GM18907 (cell line): ENCODE data around the gene LMF1.
"Not testable (repeated sequence)": the region's sequence is repeated elsewhere in the genome, so short reads cannot be mapped to it uniquely, and the experiment has no call there.

ENCODE experiments used
- ATAC-seq: cut with Tn5 transposase; IDR thresholded peaks from one replicate; pipeline ENCODE4 v1.9.1; 2021; ENCODE audit warnings: mild to moderate bottlenecking, moderate library complexity; ENCODE audit not compliant: unreplicated experiment

LMF1 gene

DNA sequence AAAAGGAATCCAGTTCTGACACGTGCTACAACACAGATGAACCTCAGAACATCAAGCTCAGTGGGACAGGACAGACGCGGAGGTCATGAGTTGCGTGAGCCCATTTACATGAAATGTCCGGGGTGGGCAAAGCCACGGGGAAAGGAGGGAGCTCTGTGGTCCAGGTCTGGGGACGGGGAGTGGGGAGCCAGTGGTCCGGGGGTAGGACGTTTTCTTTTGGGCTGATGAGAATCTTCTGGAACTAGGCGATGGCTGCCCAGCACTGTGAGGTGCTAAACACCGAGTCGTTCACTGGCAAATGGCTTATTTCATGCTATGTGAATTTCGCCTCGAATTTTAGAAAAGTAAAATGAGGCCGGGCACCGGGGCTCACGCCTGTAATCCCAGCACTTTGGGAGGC is 2.6 kb upstream of the LMF1 start:
- ATAC-seq, result no peak

GRCh38 chr16:972316-973002 is 1.7 kb upstream of the LMF1 start:
- no peak for ATAC-seq

DNA sequence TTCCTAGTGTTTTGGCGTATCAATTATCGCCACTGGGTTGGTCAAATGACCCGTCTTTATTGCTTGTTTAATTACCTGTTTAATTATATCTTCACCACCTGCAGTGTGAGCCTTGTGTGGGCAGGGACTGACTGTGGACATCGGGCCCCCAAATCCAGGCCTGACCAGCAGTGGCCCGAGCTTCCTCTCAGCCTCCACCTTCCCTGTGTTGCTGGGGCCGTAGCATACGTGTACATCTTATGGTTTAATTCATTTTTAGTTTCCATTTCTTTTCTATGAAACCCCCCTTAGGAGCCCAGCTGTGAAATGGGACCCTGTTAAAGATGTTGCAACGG is 1.2 kb upstream of the LMF1 start:
- no peak for ATAC-seq

- no peak for ATAC-seq
Observed at GRCh38 chr16:971582-971905, 760 bp upstream of the LMF1 start.

GRCh38 chr16:970386-970765 is 408 bp downstream of the LMF1 start:
- peak; percentile 30 for ATAC-seq

GRCh38 chr16:969508-970385 is 1.0 kb downstream of the LMF1 start:
- peak; percentile 5 for ATAC-seq

GRCh38 chr16:968620-969019 is 2.2 kb downstream of the LMF1 start:
- ATAC-seq, result no peak

DNA sequence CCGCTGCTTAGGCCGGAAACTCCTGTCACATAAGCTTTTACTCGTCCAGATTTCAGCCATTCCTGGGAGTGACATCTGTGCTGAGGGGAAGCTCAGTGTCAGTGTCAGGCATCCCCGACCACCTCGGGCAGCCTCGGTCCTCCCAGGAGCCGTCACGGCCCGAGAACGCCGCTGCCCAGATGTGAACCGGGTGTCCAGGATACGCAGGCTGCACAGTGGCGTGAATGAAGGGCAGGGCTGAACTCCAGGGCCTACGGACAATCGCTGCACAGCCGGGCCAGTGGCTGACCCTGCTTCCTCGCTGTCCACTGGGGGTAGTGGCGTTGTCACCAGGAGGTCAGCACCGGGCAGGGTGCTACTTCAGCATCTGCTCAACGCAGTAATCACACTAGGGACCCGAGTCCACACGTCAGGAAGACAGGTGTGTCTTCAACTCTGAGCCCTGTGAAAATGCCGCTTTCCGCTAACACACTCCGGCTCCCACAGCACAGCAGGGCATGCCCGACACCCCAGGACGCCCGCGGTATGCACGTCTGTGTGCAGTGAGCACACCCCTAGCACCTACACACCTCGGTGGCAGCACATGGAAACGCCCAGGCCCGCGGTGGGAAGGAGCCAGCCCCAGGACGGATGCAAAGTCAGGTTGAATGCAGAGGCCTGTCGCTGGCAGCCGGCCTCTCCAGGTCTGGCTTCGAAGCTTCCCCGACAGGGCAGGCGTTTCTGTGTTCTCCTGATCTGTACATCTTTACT is 3.1 kb downstream of the LMF1 start:
- ATAC-seq, result no peak

DNA sequence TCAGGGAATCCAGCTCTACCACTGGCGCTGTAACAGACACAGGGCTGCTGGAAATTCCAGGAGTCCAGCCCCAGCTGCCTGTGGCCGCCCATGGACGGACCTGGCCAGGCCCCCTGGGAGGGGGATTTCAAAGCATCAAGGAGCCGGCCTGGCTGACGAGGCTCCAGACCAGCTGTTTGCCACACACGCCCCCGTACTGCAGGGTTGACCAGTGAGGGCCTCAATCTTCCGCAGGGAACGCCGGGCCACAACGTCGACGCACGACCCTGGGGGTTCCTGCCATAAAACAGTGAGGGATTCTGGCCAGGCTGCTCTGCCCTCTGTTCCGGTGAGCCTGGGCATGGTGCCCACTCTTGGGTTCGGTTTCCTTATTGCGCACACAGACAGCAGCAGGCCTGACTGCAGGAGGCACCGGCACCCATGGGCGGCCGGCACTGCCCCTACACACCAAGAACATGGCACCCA is 3.7 kb downstream of the LMF1 start:
- ATAC-seq, result no peak

DNA sequence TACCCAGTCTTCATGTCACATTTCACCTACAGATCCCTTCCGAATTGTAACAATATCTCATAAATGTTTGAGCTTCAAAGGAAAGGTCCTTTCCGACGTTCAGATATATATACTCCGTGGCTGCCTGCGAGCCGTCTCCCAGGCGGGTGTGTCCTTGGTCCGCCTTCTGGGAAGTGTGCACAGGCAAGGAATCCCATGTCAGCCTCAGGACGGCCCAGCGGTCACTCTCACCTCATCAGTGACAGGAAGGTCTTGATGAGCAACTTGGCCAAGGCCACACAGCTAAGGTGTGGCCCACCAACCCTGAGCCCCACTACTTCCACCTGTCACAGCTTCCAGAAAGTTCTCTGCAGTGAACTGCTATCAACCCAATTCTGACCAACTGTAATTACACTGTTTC is 4.3 kb downstream of the LMF1 start:
- no peak for ATAC-seq

DNA sequence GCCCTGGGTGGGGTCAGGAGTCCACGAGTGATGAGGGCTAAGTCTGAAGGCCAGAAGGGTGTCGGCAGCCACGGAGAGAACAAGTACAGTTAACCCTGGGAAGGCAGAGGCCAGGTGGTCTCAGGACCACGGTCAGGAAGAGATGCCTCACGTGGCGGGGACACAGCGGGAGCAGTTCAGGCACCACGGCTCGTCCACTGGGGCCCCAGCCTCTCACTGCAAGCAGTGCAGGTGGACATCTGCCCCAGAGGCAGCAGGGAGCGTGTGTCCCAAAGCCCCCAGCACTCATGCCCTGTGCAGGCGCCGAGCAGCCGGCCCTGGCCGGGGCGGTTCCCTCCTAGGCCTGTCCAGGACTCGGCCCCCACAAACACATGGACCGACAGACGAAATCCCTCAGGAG is 4.7 kb downstream of the LMF1 start:
- no peak for ATAC-seq

GRCh38 chr16:965487-965886 is 5.3 kb downstream of the LMF1 start:
- ATAC-seq, result no peak

- ATAC-seq, result no peak
Observed at GRCh38 chr16:965036-965395, 5.8 kb downstream of the LMF1 start.

- ATAC-seq, result no peak
Observed at GRCh38 chr16:964356-965035, 6.3 kb downstream of the LMF1 start.

DNA sequence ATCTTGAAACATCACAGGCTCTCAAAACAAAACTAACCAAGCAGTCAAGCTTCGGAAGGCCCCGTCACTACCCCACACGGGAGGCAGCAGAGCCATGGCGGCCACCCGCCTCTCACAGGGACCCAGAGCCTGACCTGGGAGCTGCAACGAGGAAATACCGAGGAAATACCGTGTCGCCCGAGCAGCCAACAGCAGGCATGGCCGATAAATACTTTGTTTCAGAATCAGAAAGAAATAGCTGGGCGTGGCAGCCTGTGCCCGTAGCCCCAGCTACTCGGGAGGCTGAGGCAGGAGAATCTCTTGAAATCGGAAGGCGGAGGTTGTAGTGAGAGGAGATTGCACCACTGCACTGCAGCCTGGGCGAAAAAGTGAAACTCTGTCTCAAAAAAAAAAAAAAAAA is 6.9 kb downstream of the LMF1 start:
- ATAC-seq, result no peak

GRCh38 chr16:962901-963814 is 7.6 kb downstream of the LMF1 start:
- ATAC-seq, result no peak

DNA sequence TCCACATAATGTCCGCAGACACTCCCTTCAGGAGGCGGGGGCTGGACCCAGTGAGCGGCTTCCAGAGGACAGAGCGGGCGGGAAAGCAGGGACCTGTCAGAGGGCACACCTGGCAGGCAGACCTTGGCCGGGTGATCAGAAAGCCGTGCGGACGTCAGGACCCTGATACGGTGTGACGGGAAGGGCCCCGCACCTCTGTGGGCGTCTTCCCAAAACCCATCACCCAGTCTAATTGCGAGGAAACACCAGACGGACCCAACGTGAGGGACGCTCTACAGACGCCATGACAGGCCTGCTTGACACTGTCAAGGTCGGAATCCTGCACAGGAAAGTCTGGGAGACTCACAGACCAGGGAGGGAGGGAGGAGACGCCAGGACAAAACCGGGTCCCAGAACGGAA is 8.4 kb downstream of the LMF1 start:
- ATAC-seq, result no peak

DNA sequence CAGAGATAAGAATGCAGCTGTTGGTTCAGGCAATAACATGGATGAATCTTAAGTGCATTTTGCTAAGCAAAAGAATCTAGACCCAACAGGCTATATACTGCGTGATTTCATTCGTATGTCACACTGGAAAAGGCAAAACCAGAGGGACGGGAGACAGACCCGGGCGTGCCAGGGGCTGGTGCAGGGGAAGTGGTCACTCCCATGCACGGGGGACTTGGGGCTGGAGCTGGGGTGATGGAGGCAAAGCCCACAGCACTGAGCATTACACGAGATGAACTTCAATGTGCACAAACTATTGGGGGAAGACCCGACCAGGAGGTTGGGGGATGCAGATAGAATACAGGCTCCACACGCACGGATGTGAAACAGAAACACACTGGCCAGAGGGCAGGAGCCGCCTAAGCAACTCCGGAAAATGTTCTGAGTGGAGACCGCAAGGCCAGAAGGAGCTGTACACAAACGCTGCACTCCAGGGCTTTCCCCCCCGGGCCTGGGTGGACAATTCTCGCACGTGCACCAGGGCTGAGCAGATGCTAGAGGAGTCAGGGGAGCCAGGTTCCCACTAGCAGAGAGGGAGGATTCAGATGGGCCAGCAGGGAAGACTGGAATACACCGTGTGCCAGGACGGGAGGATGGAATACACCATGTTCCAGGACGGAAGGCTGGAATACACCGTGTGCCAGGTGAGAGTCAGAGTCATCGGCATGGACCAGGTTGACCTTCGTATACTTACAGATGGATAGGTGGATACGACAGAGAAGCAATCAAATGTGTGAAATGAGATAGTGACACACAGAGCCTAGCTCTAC is 11.3 kb downstream of the LMF1 start:
- no peak for ATAC-seq

DNA sequence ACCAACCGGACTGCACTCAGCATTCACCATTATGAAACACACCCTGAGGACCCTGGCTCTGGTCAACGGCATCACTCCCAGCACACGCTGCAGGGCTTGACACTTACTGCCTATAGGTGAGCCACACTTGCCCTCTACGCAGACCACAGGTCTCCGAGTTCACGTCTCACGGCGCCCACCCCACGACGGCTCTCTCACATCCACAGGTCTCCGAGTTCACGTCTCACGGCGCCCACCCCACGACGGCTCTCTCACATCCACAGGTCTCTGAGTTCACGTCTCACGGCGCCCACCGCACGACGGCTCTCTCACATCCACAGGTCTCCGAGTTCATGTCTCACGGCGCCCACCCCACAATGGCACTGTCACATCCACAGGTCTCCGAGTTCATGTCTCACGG is 15.0 kb downstream of the LMF1 start:
- ATAC-seq, result not testable (repeated sequence)

- ATAC-seq, result not testable (repeated sequence)
Observed at GRCh38 chr16:953818-954217, 17.0 kb downstream of the LMF1 start.
